GM19397 (cell line): ENCODE results near the gene PHF21A.

ENCODE experiments used
- ATAC-seq: cut with Tn5 transposase; IDR thresholded peaks from one replicate; pipeline ENCODE4 v1.9.1; 2021; ENCODE audit warnings: mild to moderate bottlenecking, moderate library complexity; ENCODE audit not compliant: unreplicated experiment

The PHF21A gene

DNA sequence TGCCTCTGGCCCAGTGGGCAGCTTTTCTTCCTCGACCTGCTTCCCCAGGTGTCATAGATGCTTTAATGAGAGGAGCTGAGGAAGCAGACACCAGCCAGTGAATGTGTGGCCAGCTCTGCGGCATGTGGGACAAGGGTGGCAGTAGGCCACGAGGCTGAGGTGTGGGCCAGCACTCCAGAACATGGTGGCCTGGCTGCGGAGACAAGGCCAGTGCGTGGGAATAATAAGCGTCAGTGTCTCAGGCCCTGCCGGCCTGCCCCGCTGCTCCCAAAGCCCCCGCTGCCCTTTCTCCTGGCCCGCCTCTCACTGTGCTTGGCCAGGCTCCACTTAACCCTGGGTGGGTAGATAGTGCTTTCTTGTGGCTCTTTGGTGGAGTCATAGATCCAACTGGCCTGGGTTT, 233.7 kb downstream of the PHF21A start:
- ATAC-seq: no peak

DNA sequence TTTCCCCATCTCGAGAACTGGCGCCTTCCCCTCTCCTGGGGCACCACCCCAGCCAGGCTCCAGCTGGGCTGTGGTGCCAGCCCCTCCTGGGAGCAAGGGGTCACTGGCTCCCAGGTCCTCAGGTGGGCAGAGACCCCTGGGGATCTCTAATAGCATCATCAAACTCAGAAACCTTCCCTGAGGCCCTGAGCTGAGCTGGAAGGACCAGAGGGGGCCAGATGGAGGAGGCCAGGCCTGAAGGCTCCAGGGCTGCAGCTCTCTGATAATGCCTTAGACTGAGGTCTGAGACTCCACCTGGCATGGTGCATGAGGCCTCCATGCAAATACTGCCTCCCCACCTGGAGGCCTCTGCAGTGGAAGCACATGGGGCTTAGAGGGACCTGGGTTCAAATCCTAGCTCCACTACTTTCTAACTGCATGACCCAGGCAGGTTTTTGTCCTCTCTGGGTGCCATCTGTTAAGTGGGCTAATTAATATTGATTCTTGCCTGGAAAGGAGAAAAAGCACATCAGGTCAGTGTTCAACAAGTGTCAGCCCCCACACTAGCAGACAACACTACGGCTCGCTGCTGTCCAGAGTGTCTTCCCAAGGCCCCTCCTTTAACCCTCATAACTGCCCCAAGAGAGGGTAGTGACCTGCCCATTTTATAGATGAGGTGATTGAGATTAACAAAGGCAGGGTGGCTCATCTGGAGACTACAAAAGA, 234.3 kb downstream of the PHF21A start:
- no peak for ATAC-seq

DNA sequence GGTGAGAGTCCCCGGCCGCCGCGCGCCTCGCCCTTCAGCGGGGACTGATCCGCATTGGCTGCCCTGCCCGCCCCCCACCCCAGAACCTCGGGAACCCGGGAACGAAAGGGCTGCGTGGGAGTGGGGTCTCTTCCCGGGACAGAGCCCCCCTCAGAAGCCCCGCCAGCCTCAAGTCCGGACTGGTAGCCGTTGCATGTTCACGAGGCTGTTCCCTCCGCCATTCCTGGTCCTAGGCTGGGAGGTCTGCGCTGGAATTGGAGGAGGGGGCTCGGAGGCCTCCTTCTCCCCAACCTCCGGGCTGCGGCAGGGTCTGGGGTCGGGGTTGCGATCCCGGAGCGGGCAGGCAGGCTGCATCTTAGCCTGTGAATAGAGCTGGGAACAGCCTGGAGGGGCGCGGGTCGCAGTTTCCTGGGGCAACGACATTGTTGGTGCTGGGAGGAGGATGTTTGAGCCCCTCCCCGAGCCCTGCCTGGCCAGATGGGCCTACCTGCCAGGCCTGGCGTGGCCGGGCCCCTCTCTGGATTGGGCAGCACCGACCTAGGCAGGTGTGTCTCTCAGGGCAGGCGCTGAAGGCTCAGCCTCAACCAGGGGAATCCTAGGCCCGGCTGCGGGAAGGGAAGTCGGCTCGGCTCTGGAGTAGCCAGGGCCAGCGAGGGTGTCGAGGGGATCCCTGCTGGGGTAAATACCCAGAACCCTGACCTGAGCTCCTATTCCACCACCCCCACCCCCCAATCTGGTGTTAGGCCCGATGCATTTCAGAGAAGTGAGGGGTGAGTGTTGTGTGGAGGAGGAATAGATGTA, 235.1 kb downstream of the PHF21A start:
- no peak for ATAC-seq

DNA sequence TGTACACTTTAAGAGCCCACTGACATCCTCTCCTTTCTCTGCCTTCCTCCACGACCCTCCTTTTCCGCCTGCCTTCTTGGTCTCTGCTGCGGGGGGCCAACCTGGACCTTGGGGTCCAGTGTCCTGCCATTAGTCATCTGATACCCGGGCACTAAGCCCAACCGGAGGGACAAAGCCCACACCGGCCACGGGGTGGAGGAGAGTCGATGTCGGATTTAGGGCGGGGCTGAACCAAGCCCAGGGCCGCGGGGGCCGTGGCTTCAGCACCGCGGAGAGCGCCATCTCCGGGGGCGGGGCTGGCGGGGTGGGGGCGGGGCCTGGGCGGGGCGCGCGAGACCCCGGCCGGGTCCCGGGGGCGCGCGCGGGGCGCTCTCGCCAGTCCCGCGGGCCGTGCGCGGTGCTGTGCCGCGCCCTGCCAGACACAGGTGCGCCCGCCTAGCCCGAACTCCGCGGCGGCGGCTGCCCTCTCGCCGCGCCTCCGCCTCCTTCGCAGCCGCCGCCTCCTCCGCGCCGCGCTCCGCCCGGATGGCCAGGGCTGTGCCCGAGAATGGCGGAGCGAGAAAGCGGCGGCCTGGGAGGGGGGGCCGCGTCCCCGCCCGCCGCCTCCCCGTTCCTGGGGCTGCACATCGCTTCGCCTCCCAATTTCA, 235.9 kb downstream of the PHF21A start, which contains the start of gene MAPK8IP1:
Gene MAPK8IP1, plus strand, starts transcription at position 378 of the 647 bp plus-strand sequence. Its CDS starts 170 bp downstream, at position 548.
- peak; percentile 79 for ATAC-seq

DNA sequence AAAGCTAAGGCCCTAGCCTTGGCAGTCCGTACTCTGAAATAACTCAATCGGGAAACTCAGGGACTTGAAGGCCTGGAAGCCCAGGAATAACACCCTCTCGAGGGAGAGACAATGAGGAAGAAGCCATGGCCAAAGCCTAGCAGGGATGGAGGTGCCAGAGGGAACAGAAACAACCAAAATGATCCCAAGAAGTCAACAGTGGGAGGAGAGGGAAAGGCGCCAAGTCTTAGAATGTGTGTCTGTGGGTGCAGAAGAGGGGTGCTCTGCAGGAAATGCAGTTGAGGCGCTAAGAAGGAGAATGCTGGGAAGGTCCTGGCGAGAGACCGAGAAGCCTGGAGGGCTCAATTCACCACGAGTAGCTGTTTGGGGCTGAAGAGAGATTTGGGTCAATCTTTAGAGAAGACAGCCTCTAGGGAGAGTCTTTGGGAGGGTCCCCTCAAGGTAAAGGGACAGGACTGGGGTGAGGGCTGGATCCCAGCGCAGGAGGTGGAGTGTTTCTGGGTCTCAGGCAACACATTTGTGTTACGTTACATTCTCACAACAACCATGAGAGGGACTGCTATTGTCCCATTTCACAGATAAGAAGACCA, 236.6 kb downstream of the PHF21A start:
- no peak for ATAC-seq
